GM12873 (cell line): ENCODE measurements around the gene METTL22.

Experiments used
- CTCF ChIP-seq: IDR thresholded peaks from 2 replicates; pipeline ENCODE4 v1.5.1; 2012; ENCODE audit warnings: low read depth, mild to moderate bottlenecking, moderate library complexity, low read length, control low read depth; ENCODE audit not compliant: insufficient read depth; ENCODE audit errors: missing control alignments

Gene METTL22

GRCh38 chr16:8674413-8675022 is 53.0 kb downstream of the METTL22 start, which contains the start of gene ABAT:
Gene ABAT, plus strand, starts transcription at chr16:8674617. Its CDS starts 61,123 bp downstream, at chr16:8735740.
- TF ChIP-seq CTCF = no peak

GRCh38 chr16:8675183-8676159 is 54.0 kb downstream of the METTL22 start:
- no peak for TF ChIP-seq CTCF

GRCh38 chr16:8676160-8676547 is 54.7 kb downstream of the METTL22 start:
- TF ChIP-seq CTCF = no peak

- TF ChIP-seq CTCF = no peak
These were observed 55.4 kb downstream of the METTL22 start for GRCh38 chr16:8676737-8677375.

GRCh38 chr16:8677481-8677880 is 56.0 kb downstream of the METTL22 start:
- no peak for TF ChIP-seq CTCF

- no peak for TF ChIP-seq CTCF
These were observed 56.8 kb downstream of the METTL22 start for GRCh38 chr16:8678068-8678927.
